HG03196 (cell line): ENCODE results near the gene MTARC2.
"Not testable (repeated sequence)": the region's sequence is repeated elsewhere in the genome, so short reads cannot be mapped to it uniquely, and the experiment has no call there.

Source experiments
- ATAC-seq: cut with Tn5 transposase; IDR thresholded peaks from one replicate; pipeline ENCODE4 v1.9.1; 2021; ENCODE audit not compliant: unreplicated experiment

MTARC2 gene

DNA sequence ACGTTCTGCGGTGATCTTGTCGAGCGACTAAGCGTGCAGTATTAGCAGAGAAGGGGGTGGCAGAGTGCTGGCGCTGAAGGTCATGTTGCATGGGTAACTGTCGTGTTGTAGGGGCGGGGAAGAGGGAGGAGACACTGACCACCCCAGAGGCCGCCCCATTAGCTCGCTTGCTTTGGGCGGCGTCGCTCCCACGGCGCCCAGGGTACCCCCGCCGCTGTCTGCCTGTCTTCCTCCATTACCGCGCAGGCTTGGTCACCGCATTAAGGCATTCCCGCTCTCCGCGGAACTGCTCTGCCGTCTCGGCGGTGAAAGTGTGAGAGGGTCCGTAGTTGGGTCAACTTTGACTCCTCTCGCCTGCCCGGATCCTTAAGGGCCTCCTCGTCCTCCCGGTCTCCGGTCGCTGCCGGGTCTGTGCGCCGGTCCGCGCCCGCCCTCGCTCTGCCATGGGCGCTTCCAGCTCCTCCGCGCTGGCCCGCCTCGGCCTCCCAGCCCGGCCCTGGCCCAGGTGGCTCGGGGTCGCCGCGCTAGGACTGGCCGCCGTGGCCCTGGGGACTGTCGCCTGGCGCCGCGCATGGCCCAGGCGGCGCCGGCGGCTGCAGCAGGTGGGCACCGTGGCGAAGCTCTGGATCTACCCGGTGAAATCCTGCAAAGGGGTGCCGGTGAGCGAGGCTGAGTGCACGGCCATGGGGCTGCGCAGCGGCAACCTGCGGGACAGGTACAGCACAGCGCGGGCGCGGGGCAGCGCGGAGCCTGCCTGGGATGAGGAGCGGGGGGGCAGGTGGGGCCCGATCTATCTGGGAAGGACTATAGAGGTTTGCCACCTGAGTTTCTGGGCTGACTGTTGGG is at the start of gene MTARC2:
Gene MTARC2 (plus strand): TSS at position 234 of the 846 bp plus-strand sequence. CDS start 210 bp downstream, at position 444.
- ATAC-seq: no peak

DNA sequence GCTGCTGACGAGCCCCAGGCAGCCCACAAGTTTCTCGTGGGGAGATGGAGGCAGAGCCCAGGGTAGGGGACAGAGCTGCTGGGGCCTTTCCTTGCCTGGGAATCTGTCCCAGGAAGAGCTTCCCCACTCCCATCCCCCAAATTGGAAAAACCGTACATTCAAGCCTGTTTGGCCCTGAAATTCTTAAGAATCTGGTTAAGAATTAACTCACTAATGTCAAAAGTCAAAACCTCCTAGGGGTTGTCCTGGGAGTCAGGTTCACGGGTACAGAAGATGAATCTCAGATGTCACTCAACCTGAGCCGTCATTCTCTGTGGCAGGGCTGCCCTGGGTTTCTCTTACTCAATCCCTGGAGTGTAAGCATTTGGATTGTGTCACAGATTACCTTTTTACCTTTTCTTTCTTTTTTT is 49.5 kb upstream of the MTARC2 start:
- ATAC-seq: no peak

DNA sequence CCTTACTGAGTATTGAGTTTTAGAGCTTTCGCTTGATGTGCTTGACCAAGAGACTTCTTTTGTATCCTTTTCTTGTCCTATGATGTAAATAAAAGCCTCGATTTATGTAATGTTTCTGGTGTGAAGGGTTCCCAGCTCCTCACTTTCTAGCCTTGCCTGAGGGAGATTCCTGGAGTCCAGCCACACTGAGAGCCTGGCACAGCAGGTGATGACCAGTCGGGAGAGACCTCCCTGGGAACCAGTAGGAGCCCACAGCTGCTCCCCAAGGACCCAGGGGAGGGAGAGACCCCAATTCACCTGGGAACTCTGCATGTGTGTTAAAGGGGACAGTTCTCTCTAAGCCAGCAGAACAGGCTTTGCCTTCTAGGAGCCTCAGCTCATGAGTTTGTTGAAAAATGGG is 49.1 kb upstream of the MTARC2 start:
- no peak for ATAC-seq

DNA sequence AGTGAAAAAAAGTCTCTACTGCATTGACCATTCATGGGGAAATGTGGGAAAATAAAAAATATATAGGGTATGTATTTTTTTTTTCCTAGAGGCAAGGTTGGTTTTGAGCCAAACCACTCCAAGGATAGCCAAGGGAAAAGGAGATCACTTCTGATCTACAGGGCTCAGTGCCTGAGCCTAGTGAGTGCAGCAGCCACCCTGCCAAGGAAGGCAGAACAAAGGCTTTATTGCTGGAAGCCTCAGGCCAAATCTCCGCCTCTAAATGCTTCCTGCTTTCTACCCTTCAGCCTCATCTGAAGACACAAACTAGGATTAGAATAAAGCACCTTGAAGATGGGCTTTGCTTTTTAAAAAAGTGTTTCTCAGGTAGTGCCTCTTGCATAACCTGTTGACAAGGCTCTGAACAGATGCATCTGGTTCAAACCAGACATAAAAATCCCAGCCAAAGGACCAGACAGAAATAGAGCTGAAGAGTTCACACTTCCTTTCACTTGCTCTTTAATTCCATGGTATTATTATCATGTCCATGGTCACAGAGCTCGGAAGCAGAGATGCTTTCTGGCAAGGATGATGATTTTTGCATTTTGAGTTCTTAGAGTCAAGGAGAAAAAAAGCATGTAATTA is 47.5 kb upstream of the MTARC2 start:
- no peak for ATAC-seq

DNA sequence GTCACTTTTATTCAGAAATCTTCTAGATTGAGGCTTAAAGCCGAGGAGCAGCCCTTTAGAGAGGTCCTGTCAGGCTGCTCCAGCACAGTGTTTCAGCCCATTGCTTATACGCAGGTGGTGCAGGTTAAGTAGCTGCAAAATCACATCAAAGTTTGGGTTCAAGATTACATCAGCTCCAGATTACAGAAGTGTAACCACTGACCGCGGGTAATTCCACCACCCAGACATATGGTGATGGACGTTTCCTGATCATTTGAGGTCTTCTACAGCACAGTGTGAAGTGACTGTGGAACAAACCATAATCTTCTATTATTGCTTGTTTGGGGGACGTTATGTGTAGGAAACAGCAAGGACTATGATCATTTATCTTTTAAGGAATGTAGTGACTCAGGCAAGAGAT is 46.1 kb upstream of the MTARC2 start:
- ATAC-seq: no peak

DNA sequence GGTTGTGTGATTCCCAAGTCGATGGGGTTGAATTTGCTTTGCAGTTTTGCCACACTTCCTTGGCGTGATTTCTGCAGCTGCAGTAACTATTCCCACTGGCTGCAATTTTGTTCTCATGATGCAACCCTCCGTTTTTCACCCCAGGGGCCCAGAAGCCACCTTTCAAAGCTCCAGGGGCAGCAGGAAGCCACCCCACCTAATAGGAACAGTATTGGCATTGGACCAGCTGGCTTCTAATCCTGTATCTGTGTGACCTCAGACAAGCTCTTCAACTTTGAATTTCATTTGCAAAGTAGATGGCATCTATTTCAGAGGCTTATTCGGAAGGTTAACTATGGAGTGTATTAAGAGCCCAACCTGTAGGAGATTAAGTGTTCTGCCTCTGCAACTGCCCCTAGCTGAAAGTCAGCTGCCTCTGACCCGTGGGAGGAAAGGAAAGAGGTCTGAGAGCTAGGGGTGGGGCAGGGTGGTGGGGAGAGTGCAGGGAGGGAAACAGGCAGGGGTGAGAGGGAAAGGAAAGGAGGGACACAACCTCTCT is 45.3 kb upstream of the MTARC2 start:
- no peak for ATAC-seq

DNA sequence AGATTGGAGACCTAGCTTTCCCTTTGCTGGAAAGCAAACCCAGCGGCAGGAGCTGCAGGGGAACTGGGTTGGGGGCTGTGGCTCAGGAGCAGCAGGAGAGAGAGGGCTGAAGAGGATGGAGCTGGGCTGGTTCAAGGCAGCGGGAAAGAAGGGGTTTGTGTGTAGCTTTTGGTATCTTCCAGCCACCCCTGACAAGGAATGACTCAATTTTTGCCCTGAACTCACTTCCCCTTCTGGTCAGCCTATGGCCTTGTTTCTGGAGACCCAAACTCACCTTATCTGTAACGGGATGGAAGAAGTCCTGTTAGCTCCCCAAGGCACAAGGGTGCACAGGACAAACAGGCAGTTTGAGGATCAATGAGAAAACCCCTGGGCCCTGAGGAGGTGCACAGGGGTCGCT is 44.8 kb upstream of the MTARC2 start:
- ATAC-seq: no peak

DNA sequence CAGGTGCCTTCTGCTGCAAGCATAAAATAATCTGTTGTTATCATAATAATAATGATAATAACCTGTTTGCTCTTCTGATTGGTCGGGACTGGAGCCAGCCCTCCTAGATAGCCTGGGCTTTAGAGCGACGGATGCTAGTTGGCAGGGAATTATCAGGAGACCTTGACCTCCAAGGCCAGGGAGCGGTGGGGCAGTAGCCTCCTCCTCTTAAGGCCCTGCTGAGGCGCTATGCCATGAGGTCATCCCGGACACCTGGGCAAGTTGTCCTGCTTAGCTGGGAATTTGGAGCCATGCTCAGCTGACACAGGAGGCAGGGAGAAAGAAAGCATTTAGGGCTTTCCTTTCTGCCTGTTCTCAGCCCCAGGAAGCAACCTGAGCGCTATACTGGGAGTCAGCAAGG is 42.3 kb upstream of the MTARC2 start:
- no peak for ATAC-seq

DNA sequence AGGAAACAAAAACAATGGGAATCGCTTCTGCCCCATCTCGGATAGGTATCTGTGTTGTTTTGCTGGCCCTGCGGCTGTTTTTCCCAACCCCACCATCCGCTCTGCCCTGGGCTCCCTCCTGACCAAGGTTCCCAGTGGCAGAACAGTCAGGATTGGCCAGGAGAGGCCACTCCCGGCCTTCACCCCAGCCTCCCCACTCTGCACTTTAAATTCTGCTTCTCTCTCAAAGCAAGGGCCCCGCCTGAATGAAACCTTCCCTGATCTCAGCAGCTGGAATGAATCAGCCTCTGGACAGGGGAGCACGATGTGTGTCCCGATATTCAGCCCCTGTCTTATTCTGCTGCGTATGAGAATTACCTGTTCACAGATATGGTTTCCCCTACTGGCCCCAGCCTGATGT is 41.6 kb upstream of the MTARC2 start:
- ATAC-seq: no peak

DNA sequence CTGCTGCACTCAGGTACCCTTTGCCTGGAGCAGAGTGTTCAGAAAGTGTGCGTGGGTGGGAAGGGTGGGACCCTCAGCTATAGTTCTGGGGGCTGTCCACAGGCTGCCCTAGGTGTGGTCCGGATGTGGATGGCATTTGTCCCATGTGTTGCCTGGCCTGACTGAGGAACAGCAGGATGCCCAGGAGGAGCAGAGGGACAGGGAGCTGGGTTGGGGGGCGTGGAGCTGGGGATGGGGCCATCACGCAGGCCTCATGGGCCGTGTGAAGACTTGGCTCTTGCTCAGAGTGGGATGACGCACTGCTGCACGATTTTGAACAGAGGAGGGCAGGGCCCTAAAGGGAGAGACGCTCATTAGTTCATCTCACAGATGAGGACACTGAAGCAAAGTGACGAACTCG is 41.0 kb upstream of the MTARC2 start:
- ATAC-seq: no peak

DNA sequence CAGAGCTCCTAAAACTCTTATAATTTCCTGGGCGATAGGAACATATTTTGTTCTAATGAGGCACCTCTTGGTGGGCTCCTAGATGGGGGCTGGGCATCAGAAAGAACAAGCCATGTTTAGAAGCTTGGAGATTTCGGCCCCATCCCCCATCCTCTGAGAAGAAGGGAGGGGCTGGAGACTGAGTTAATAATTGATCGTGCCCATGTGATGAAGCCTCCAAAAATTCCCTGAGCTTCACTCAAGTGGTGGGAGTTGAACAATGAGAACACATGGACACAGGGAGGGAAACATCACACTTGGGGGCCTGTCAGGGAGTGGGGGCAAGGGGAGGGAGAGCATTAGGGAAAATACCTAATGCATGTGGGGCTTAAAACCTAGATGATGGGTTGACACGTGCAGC is 39.9 kb upstream of the MTARC2 start:
- ATAC-seq: no peak

DNA sequence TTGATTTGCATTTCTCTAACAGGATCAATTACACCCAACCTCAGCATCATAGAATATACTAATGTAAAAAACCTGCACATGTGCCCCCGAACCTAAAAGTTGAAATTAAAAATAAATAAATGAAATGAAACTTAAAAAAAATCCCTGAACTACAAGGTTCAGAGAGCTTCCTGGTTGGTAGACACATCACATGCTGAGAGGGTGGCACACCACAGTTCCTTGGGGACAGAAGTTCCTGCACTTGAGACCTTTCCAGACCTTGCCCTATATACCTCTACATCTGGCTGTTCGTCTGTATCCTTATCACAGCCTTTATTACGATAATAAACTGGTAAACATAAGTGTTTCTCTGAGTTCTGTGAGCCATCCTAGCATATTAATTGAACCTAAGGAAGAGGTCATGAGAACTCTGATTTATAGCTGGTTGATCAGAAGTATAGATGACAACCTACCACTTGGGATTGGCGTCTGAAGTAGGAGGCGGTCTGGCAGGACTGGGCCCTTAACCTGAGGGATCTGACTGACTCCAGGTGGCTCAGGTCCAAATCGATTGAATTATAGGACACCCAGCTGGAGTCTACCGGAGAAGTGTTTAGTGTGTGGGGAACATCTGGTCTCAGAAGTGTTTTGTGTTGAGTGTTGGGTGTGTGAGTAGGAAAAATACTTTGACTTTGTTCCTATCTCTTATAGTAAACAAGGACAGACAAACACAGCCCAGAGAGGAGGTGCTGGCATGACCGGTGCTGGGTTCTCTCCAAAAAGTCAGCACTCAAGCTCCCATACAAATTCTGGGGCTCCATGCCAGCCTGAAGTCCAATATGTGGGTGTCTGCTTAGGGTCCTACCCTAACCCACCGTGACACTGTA is 39.0 kb upstream of the MTARC2 start:
- no peak for ATAC-seq

DNA sequence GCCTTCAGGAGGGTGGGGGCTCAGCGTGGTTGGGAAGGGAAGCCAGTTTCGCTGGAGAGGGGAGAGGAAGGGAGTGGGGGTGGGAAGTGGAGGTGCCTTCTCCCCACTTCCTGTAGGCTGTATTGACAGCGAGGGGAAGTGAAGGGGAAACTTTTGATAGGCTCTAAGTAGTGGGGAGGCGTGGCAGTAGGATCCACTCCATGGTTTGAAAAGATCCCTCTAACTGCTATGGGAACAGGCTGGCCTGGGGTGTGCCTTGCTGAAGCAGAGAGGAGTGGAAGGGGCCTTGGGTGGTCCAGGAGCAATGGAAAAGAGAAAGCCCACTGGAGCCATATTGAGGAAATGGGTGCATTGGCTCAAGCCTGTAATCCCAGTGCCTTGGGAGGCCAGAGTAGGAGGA is 37.8 kb upstream of the MTARC2 start:
- no peak for ATAC-seq

DNA sequence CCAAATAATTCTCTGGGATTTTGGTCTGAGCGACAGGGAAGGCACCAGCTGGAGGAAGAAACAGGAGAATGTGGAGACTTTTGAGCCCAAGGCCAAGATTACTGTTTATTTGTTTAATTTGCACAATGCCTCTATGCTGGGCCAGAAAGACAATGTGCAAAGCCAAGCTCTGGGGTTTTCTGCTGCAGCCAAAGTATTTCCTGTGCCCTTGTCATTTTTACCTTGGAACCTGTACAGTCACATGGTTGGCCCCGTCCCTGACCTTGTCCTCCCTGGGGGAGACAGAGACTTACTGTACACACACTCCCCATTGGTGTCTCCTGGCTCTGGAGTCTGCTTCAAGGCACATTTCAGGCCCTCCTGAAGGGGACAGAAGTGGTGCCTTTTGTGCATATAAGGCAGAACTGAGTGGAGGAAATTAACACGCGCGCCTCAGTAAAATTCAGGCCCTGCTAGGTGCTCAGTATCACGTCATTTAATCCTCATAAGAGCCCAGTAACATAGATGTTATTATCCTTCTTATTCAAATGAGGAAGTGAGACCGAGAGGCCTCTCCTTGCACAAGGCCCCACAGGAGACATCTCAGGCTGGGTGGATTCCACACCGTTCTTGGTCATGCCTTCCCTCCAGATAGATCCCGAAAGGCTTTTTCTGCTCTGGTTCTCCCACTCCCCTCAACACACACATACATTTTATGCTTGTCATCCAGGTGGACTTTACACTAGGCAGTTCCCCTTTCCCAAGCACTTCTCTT is 36.9 kb upstream of the MTARC2 start:
- no peak for ATAC-seq

DNA sequence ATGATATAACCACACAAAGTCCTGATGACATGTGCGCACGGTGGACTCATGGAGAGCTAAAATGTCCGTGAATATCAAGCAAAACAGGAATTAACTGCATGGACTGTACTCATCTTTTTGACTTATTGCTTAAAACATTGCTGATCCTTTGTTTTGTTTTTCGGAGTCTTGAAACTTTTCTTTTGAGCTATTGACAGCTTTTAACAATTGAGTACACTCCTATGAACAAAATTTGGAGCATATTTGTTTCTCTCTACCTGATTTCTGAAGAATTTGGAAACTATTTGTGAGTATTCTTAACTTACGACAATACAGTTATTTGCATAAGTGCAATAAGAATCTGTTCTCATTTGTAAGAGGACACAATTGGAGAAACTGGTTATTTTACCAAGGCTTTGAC is 32.1 kb upstream of the MTARC2 start:
- ATAC-seq: not testable (repeated sequence)

DNA sequence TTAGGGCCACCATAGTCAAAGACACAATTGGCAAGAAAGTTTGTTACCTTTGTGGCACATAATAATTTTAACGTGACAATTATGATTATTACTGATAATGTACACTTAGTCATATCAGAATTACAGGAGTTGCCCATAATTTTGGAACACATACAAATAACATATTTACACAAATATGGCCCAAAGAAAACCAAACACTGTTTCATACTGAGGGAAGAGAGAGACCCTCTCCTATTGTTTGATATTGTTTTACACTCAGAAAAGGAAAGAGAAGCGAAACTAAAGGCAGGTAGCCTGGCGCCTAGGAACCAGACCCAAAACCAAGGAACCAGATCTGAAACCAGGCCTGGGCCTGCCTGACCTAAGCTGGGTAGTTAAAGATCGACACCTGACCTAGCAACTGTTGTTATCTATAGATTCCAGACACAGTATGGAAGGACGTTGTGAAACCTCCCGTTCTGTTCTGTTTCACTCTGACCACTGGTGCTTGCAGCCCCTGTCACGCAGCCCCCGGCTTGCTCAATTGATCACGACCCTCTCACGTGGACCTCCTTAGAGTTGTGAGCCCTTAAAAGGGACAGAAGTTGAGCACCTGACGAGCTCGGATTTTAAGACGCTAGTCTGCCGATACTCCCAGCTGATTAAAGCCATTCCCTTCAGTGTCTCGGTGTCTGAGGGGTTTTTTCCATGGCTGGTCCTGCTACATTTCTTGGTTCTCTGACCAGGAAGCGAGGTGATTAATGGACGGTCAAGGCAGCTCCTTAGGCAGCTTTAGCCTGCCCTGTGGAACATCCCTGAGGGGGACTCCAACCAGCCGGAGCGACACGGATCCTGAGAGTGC is 30.1 kb upstream of the MTARC2 start:
- ATAC-seq: no peak

DNA sequence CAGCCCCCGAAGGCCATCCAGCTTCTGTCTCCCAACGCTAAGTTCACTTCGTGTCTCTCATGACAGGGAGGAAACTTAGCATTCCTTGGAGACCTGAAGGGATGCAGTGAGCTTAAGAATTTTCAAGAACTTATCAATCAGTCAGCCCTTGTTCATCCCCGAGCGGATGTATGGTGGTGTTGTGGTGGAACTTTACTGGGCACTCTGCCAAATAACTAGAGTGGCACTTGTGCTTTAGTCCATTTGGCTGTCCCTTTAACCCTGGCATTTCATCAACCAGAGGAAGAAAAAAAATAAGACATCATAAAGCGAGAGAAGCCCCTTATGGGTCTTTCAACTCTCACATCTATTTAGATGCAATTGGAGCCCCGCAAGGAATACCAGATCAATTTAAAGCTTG is 26.9 kb upstream of the MTARC2 start:
- not testable (repeated sequence) for ATAC-seq

DNA sequence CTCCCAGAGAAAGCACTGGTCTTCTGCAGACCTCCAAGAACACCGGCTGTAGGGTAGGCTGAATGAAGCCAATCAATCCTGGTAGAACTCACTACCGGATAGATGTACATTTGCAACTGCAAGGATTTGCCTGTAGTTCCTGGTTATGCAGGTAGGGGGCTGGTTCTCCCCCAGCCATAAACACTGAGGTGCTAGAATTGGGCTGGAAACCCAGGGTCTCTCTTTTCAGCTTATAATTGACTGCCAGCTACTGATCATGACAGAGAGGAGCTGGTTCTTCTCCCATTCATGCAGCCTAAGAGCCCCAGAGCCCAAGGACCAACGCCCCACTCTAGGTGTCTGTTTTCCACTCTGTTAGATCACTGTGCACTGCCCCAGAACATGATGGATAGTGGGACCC is 21.5 kb upstream of the MTARC2 start:
- no peak for ATAC-seq

DNA sequence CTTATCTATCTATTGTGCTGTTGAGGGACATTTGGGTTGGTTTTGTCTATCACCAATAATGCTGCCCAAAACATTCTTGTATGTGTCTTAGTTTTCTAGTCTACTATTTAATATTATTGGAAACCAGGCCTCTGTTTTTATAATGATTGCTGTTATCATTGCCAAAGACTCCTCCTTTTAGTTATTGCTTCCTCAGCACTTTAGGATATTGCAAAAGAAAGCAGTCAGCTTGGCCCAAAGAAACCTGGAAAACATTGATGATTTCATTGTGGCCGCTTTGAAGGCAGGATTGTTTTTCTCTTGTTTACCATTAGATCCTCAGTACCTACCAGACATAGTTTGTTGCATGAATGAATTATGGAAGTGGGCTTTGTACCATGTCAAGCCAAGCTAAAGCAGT is 20.6 kb upstream of the MTARC2 start:
- ATAC-seq: no peak

DNA sequence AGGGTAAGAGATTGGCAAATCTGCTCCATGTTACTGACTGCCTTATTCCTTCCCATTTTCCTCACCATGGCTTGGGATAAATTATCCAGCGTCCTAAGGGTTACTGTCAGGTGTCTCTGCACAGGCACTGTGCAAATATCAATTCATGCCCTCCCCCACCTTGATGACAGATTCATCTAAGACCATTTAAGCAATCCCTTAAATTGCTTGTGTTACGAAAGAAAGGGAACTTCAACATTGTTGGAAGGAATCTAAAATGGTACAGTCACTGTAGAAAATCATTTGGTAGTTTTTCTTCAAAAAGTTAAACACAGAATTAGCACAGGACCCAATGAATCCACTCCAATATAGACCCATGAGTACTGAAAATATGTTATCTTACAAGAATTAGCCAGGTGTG is 17.6 kb upstream of the MTARC2 start:
- no peak for ATAC-seq
